Transverse colon (tissue), 4 donors: ENCODE results near the gene USP16. TPM values are rescaled to one million over a fixed set of nuclear protein-coding genes. Genes with fewer than 3 reads are reported as not detected.

Experiments used
- DNase-seq: peaks from one replicate; pipeline ENCODE4 v3.0.0-alpha.2; 2019
- H3K27ac ChIP-seq, 4 donors: fragments of 200-600 bp; sonication (generic); 2 replicates each; pipeline ENCODE4 v1.5.1; 2016 to 2018; ENCODE audit warnings: inconsistent platforms in 4 of 4
- H3K27me3 ChIP-seq: fragments of 200-600 bp; sonication (generic); 2 replicates; pipeline ENCODE4 v1.5.1; 2017; ENCODE audit warnings: inconsistent platforms
- H3K36me3 ChIP-seq, 4 donors: fragments of 200-600 bp; sonication (generic); 2 replicates each; pipeline ENCODE4 v1.5.1; 2017 to 2019; ENCODE audit warnings: inconsistent platforms in 4 of 4
- H3K4me1 ChIP-seq, 4 donors: fragments of 200-600 bp; sonication (generic); 2 replicates each; pipeline ENCODE4 v1.5.1; 2017 to 2020; ENCODE audit warnings: inconsistent platforms in 4 of 4
- H3K4me3 ChIP-seq, 4 donors: fragments of 200-600 bp; sonication (generic); 1 replicate in 1 of 4; 2 replicates in 3 of 4; pipeline versions ENCODE4 v1.5.1 to v1.6.1; 2017 to 2019; ENCODE audit warnings: inconsistent platforms in 4 of 4
- H3K9me3 ChIP-seq, 2 donors: fragments of 200-600 bp; sonication (generic); 2 replicates each; pipeline ENCODE4 v1.5.1; 2017 to 2019; ENCODE audit warnings: inconsistent platforms in 2 of 2
- EP300 ChIP-seq: sonication (generic); formaldehyde crosslinking; IDR thresholded peaks from one replicate; pipeline ENCODE4 v1.6.1; 2017; ENCODE audit warnings: antibody characterized with exemption, low read depth
- POLR2A ChIP-seq: fragments of 450-650 bp; IDR thresholded peaks from one replicate; pipeline ENCODE4 v1.6.1; 2016; ENCODE audit warnings: antibody characterized with exemption, mild to moderate bottlenecking, moderate library complexity
- POLR2AphosphoS5 ChIP-seq, 3 donors: sonication (generic); formaldehyde crosslinking; IDR thresholded peaks; one replicate each; pipeline ENCODE4 v1.6.1; 2016; ENCODE audit warnings: antibody characterized with exemption in 3 of 3
- WGBS, 2 donors: methylation state at CpG; one replicate each; pipeline ENCODE4 v1.1.5; 2018; ENCODE audit warnings: low coverage in 1 of 2; 5-methylcytosine and 5-hydroxymethylcytosine counted together
- in situ Hi-C, 4 donors: fragments of 200-750 bp; cut with MboI; loops; one replicate each; pipeline versions ENCODE4 v1.15.0 to v1.15.1; 2017; ENCODE audit warnings: low sequenced_read_pairs in 3 of 4, low pct_ligation_motif_present in 1 of 4, low pct_unique_long_range_greater_than_20kb in 1 of 4
- intact Hi-C: fragments of 100-400 bp; cut with DNase I; formaldehyde crosslinking; loops from one replicate; pipeline ENCODE4 v1.15.1; 2023; ENCODE audit warnings: low total_unique reads
- total RNA-seq, 4 donors: library from RNA; depleted of rRNA; stranded (reverse); fragments of >200 nt; gene quantifications; one replicate each; pipeline ENCODE4 v1.1.0, GENCODE V29; 2016
- TF ChIP-seq, protein P1 (sequence below), 5 experiments: fragments of 200-600 bp in 3 of 5; fragments of 450-650 bp in 2 of 5; sonication (generic) in 3 of 5; IDR thresholded peaks; 1 replicate in 2 of 5; 2 replicates in 3 of 5; pipeline ENCODE4 v1.5.1; 2016 to 2017; ENCODE audit warnings: antibody characterized with exemption in 5 of 5, inconsistent platforms in 3 of 5, mild to moderate bottlenecking in 2 of 5, moderate library complexity in 1 of 5

The USP16 gene
- total RNA-seq, 4 donors from 2014 or later, result 12.9 to 34.9 (median 22.0) TPM

DNA sequence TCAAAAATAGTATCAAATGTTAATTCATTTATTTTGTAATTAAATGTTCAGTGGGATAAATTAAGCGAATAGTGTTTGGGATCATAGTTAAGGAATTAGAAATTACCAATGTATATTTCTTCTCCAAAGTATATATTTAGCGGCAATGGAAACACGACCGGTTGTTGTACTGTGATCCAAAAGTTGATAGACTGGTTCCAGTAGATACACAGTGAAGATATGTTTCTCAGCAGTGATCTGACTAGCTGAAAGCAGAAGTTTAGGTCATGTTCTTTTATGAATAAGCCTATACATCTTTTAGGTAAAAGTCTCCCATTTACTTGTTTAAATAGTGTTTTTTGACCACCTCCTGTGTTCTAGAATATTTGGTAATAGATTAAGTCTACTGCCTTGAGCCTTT lies 8.8 kb downstream of the USP16 start:
- 39 to 47% methylated on average over 4 of the region's 4 CpGs for WGBS, 2 donors
- in situ Hi-C loops (no loop called here), intact Hi-C loops (no loop called here)
- H3K36me3 ChIP-seq, result peaks cover 0 to 49% (median 21%) of the 10 kb centered on the region in 4 donors
- H3K9me3 ChIP-seq, result no peaks in the 10 kb centered on the region
- H3K4me3 ChIP-seq, result no peak overlapping the region
- H3K27ac ChIP-seq, result no peak overlapping the region
- no peak for TF ChIP-seq EP300
- no peak for DNase-seq
- no peaks in the 10 kb centered on the region for H3K27me3 ChIP-seq
- peaks cover 0 to 19% (median 7%) of the 10 kb centered on the region in 4 donors for H3K4me1 ChIP-seq

DNA sequence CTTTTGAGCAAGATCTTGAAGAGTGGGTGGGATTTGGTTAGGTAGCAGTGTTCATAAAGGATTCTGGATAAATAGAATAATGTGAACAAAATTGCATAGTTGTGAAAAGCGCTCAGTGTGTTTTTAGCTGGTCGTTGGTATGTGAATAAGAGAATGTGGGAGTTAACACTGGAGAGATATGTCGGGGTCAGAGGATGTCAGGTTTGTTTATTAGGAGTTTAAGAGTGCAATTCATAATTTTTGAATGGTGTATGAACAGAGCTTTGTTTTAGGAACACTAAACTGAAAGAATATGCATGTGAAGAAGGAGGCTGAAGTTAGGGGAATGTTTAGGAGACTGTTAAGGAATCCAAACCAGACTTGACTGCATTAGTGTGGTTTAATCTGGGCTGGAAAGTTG lies 9.4 kb downstream of the USP16 start:
- Histone ChIP-seq H3K9me3 (no peaks in the 10 kb centered on the region), H3K36me3 (peaks cover 0 to 55% (median 23%) of the 10 kb centered on the region in 4 donors), H3K4me1 (peaks cover 0 to 19% (median 7%) of the 10 kb centered on the region in 4 donors), H3K27ac (peak overlapping the region in 3 of 4 donors; percentile 43 to 60 (median 52)), H3K27me3 (no peaks in the 10 kb centered on the region), H3K4me3 (no peak overlapping the region)
- in situ Hi-C loops, result no loop called here
- intact Hi-C loops, result no loop called here
- 68 to 85% methylated on average over 3 of the region's 3 CpGs for WGBS, 2 donors
- TF ChIP-seq EP300 (no peak), POLR2AphosphoS5 (IDR thresholded peaks at IDR 0.05) (no peak), POLR2A (no peak)
- TF ChIP-seq, protein P1, sequence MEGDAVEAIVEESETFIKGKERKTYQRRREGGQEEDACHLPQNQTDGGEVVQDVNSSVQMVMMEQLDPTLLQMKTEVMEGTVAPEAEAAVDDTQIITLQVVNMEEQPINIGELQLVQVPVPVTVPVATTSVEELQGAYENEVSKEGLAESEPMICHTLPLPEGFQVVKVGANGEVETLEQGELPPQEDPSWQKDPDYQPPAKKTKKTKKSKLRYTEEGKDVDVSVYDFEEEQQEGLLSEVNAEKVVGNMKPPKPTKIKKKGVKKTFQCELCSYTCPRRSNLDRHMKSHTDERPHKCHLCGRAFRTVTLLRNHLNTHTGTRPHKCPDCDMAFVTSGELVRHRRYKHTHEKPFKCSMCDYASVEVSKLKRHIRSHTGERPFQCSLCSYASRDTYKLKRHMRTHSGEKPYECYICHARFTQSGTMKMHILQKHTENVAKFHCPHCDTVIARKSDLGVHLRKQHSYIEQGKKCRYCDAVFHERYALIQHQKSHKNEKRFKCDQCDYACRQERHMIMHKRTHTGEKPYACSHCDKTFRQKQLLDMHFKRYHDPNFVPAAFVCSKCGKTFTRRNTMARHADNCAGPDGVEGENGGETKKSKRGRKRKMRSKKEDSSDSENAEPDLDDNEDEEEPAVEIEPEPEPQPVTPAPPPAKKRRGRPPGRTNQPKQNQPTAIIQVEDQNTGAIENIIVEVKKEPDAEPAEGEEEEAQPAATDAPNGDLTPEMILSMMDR (IDR thresholded peaks at IDR 0.05), result no peak
- no peak for DNase-seq

DNA sequence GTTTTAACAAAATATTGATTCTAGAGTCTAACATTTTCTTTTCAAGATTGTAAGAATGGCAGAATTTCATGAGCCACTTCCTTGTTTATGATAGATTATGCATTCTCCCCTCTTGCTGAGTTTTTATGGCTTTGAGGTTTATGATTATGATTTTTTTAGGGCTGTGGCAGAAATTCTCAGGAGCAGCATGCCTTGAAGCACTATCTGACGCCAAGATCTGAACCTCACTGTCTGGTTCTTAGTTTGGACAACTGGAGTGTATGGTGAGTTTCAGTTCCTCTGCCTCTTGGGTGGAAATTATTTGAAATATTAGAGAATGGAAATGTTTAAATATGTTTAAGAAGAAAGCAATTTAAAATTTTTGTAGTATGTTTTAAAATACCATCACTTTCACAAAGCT lies 10.2 kb downstream of the USP16 start:
- peaks cover 0 to 63% (median 27%) of the 10 kb centered on the region in 4 donors for H3K36me3 ChIP-seq
- H3K9me3 ChIP-seq, result no peaks in the 10 kb centered on the region
- H3K4me1 ChIP-seq, result peaks cover 0 to 19% (median 7%) of the 10 kb centered on the region in 4 donors
- intact Hi-C loops, result no loop called here
- no peak overlapping the region for H3K4me3 ChIP-seq
- peak overlapping the region; percentile 43 to 60 (median 52) for H3K27ac ChIP-seq
- no peaks in the 10 kb centered on the region for H3K27me3 ChIP-seq
- DNase-seq, result no peak
- 40 to 48% methylated on average over 1 of the region's 1 CpG for WGBS, 2 donors
- in situ Hi-C loops, result no loop called here
- TF ChIP-seq, protein P1 (IDR thresholded peaks at IDR 0.05), result no peak
- TF ChIP-seq POLR2A (no peak), POLR2AphosphoS5 (IDR thresholded peaks at IDR 0.05) (no peak), EP300 (no peak)

DNA sequence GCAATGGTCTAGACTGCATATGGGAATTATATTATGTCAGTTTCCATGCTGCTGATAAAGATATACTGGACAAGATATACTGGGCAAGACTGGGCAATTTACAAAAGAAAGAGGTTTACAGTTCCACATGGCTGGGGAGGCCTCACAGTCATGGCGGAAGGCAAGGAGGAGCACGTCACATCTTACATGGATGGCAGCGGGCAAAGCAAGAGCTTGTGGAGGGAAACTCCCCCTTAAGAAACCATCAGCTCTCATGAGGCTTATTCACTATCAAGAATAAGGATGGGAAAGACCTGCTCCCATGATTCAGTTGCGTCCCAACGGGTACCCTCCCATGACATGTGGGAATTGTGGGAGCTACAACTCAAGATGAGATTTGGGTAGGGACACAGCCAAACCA lies 27.8 kb downstream of the USP16 start:
- H3K4me1 ChIP-seq, result peaks cover 0 to 19% (median 7%) of the 10 kb centered on the region in 4 donors
- in situ Hi-C loops (no loop called here), intact Hi-C loops (no loop called here)
- no peak overlapping the region for H3K4me3 ChIP-seq
- H3K27ac ChIP-seq, result no peak overlapping the region
- no peaks in the 10 kb centered on the region for H3K27me3 ChIP-seq
- WGBS, 2 donors, result 96 to 97% methylated on average over 5 of the region's 5 CpGs
- no peaks in the 10 kb centered on the region for H3K9me3 ChIP-seq
- peaks cover 0 to 68% (median 33%) of the 10 kb centered on the region in 4 donors for H3K36me3 ChIP-seq
- TF ChIP-seq POLR2A, result no peak
- DNase-seq, result no peak

DNA sequence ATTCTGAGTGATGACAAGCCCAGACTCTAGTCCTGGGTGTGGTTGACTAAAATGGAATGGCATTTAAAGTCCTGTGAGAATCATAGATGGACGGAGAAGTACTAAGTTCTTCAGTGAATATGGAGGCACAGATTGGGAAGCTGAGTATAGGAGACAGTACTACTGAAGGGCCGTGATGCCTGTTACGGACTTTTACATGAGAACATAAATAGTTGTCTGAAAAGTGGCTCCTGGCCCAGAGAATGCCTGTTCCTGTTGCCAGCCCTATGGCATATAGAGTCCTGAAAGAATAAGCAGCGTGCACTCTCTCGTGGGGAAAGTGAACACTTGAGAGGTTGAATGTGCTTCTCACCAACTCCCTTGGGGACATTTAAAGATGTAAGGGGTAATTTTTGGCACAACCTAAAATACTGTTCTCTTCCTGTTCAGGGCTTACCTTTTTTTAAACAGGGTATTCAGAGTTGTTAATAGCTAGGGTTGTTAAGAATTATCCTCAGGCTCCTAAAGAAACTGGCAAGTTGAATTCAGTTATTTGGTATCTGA lies 28.6 kb downstream of the USP16 start:
- whole genome bisulfite sequencing, 2 donors, result 84 to 86% methylated on average over 5 of the region's 5 CpGs
- no peaks in the 10 kb centered on the region for H3K27me3 ChIP-seq
- in situ Hi-C loops (no loop called here), intact Hi-C loops (no loop called here)
- H3K36me3 ChIP-seq, result peaks cover 0 to 72% (median 33%) of the 10 kb centered on the region in 4 donors
- H3K4me1 ChIP-seq, result peaks cover 0 to 19% (median 7%) of the 10 kb centered on the region in 4 donors
- H3K27ac ChIP-seq, result no peak overlapping the region
- no peak overlapping the region for H3K4me3 ChIP-seq
- DNase-seq, result no peak
- TF ChIP-seq EP300, result no peak
- no peaks in the 10 kb centered on the region for H3K9me3 ChIP-seq

DNA sequence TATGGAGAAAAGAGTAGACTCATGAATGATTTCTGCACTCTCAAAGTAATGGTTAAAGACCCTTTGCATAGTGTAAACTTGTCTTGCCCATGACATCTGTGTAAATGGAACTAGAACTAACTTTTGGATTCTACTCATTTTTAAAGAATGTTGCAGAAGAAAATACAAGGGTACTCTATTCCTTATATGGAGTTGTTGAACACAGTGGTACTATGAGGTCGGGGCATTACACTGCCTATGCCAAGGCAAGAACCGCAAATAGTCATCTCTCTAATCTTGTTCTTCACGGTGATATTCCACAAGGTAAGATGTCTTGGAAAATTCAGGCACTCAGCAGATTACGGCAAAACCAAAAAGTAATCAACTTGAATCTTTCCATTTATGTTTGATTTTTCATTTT lies 29.2 kb downstream of the USP16 start:
- 84 to 85% methylated on average over 4 of the region's 4 CpGs for WGBS, 2 donors
- H3K27me3 ChIP-seq, result no peaks in the 10 kb centered on the region
- no peaks in the 10 kb centered on the region for H3K9me3 ChIP-seq
- TF ChIP-seq, protein P1 (IDR thresholded peaks at IDR 0.05), result no peak
- TF ChIP-seq POLR2A (no peak), POLR2AphosphoS5 (IDR thresholded peaks at IDR 0.05) (no peak), EP300 (no peak)
- DNase-seq, result no peak
- in situ Hi-C loops (no loop called here), intact Hi-C loops (no loop called here)
- peaks cover 0 to 73% (median 34%) of the 10 kb centered on the region in 4 donors for H3K36me3 ChIP-seq
- H3K4me3 ChIP-seq, result no peak overlapping the region
- H3K4me1 ChIP-seq, result peaks cover 0 to 19% (median 7%) of the 10 kb centered on the region in 4 donors
- no peak overlapping the region for H3K27ac ChIP-seq
